DOHH2 (cell line): ENCODE results near the gene DPH6.

Source experiments
- H3F3A ChIP-seq: fragments of 200-600 bp; sonication (generic), shearing (Covaris generic); 2 replicates; pipeline ENCODE4 v1.6.0; 2016; ENCODE audit warnings: antibody characterized with exemption, mild to moderate bottlenecking; ENCODE audit not compliant: control insufficient read depth, insufficient read depth
- H3K27ac ChIP-seq: fragments of 200-600 bp; sonication (generic); 2 replicates; pipeline ENCODE4 v1.5.1; 2014; ENCODE audit warnings: low read depth, mild to moderate bottlenecking, low read length, moderate library complexity
- H3K27me3 ChIP-seq: fragments of 200-600 bp; sonication (generic); 2 replicates; pipeline ENCODE4 v1.6.1; 2014; ENCODE audit warnings: mild to moderate bottlenecking, low read length, mixed read lengths; ENCODE audit not compliant: control insufficient read depth
- H3K36me3 ChIP-seq: fragments of 200-600 bp; sonication (generic); 2 replicates; pipeline ENCODE4 v1.6.1; 2014; ENCODE audit warnings: mild to moderate bottlenecking, low read length, moderate library complexity, mixed read lengths; ENCODE audit not compliant: control insufficient read depth
- H3K4me1 ChIP-seq: fragments of 200-600 bp; sonication (generic); 2 replicates; pipeline ENCODE4 v1.6.1; 2014; ENCODE audit warnings: mild to moderate bottlenecking, low read length, mixed read lengths; ENCODE audit not compliant: control insufficient read depth
- H3K4me2 ChIP-seq: fragments of 200-600 bp; sonication (generic); 2 replicates; pipeline ENCODE4 v1.6.0; 2014; ENCODE audit warnings: mild to moderate bottlenecking, low read length, moderate library complexity
- H3K4me3 ChIP-seq: fragments of 200-600 bp; sonication (generic); 2 replicates; pipeline ENCODE4 v1.5.1; 2014; ENCODE audit warnings: mild to moderate bottlenecking, low read length, mixed read lengths
- H3K79me2 ChIP-seq: fragments of 200-600 bp; sonication (generic); 2 replicates; pipeline ENCODE4 v1.6.1; 2014; ENCODE audit warnings: mild to moderate bottlenecking, low read length, mixed read lengths; ENCODE audit not compliant: control insufficient read depth
- H3K9me2 ChIP-seq: fragments of 200-600 bp; sonication (generic); replicated peaks from 2 replicates; pipeline ENCODE4 v1.6.1; 2014; ENCODE audit warnings: mild to moderate bottlenecking, low read length, mixed read lengths; ENCODE audit not compliant: control insufficient read depth
- H3K9me3 ChIP-seq: fragments of 200-600 bp; sonication (generic); 2 replicates; pipeline ENCODE4 v1.6.1; 2014; ENCODE audit warnings: antibody characterized with exemption, low read length, mixed read lengths; ENCODE audit not compliant: control insufficient read depth, insufficient read depth
- H4K20me1 ChIP-seq: fragments of 200-600 bp; sonication (generic); 2 replicates; pipeline ENCODE4 v1.6.0; 2014; ENCODE audit warnings: low read depth, mild to moderate bottlenecking, antibody characterized with exemption, low read length, moderate library complexity; ENCODE audit not compliant: control insufficient read depth, insufficient read depth
- CTCF ChIP-seq: fragments of 200-600 bp; sonication (generic); IDR thresholded peaks from one replicate; pipeline ENCODE4 v1.5.1; 2014; ENCODE audit warnings: antibody characterized with exemption, mild to moderate bottlenecking, low read depth, low read length; ENCODE audit not compliant: poor library complexity, severe bottlenecking
- EZH2phosphoT487 ChIP-seq: fragments of 200-600 bp; sonication (generic); IDR thresholded peaks from 2 replicates; pipeline ENCODE4 v1.6.1; 2017; ENCODE audit warnings: borderline replicate concordance, mild to moderate bottlenecking, antibody characterized with exemption, low read length, moderate library complexity, mixed read lengths

DPH6 gene

GRCh38 chr15:35325374-35325941 is 220.5 kb downstream of the DPH6 start:
- no peaks in the 10 kb centered on the region for H3K27me3 ChIP-seq
- no peaks in the 10 kb centered on the region for H3K79me2 ChIP-seq
- H3K9me3 ChIP-seq: no peaks in the 10 kb centered on the region
- no peaks in the 10 kb centered on the region for H3K36me3 ChIP-seq
- no peak overlapping the region for H3K27ac ChIP-seq
- H3K4me2 ChIP-seq: no peak overlapping the region
- no peaks in the 10 kb centered on the region for H3K4me1 ChIP-seq
- H3F3A ChIP-seq: no peaks in the 10 kb centered on the region
- no peaks in the 10 kb centered on the region for H4K20me1 ChIP-seq
- TF ChIP-seq CTCF (no peak), EZH2phosphoT487 (no peak)
- no peaks in the 10 kb centered on the region for H3K9me2 ChIP-seq
- H3K4me3 ChIP-seq: no peak overlapping the region

DNA sequence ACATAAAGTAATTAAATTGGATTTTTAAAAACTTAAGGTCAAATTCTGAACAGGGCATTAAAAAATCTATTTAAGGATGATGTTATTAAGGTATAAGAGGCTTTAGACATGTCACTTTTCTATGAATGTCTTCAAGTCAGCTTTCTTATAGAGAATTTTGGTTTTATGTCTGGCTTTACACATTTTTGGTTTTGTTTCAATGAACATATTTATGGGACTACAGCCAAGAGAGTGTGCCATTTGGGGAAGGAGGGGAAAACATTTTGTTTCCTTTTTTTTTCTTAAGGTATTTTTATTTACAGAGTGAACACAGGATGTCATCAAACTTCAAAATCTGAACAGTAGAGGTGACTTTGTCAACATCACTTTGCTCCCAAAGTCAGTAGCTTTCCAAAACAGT is 222.8 kb downstream of the DPH6 start:
- Histone ChIP-seq H3K27ac (no peak overlapping the region), H3K9me3 (no peaks in the 10 kb centered on the region), H3F3A (no peaks in the 10 kb centered on the region), H3K27me3 (no peaks in the 10 kb centered on the region), H3K9me2 (no peaks in the 10 kb centered on the region), H3K4me3 (no peak overlapping the region), H4K20me1 (no peaks in the 10 kb centered on the region), H3K4me2 (no peak overlapping the region), H3K79me2 (no peaks in the 10 kb centered on the region), H3K4me1 (no peaks in the 10 kb centered on the region), H3K36me3 (no peaks in the 10 kb centered on the region)
- TF ChIP-seq CTCF (no peak), EZH2phosphoT487 (no peak)

- Histone ChIP-seq H3K4me2 (no peak overlapping the region), H3K36me3 (no peaks in the 10 kb centered on the region), H3K27me3 (no peaks in the 10 kb centered on the region), H3K4me3 (no peak overlapping the region), H3K9me3 (no peaks in the 10 kb centered on the region), H3K9me2 (no peaks in the 10 kb centered on the region), H3K4me1 (no peaks in the 10 kb centered on the region), H4K20me1 (no peaks in the 10 kb centered on the region), H3K79me2 (no peaks in the 10 kb centered on the region), H3F3A (no peaks in the 10 kb centered on the region), H3K27ac (no peak overlapping the region)
- TF ChIP-seq CTCF: no peak
- no peak for TF ChIP-seq EZH2phosphoT487
These were observed 224.0 kb downstream of the DPH6 start for GRCh38 chr15:35321926-35322325.
